Stimulated activated naive CD8-positive, alpha-beta T cell treated with anti-CD3 and anti-CD28 coated beads, Interleukin-15, amount 100 ng/mL, for 72 hours (primary cell): ENCODE data around the gene WNT7B.
A peak's percentile ranks its signal among the peaks of the same experiment; 100 is the strongest.
"Not testable (repeated sequence)": the region's sequence is repeated elsewhere in the genome, so short reads cannot be mapped to it uniquely, and the experiment has no call there.

Experiments
- ATAC-seq: fragments of 150-1000 bp; cut with Tn5 transposase; 2 replicates; pipeline ENCODE4 v1.10.0; 2021; ENCODE audit warnings: mild to moderate bottlenecking, moderate library complexity
- DNase-seq, 2 donors: peaks; one replicate each; pipeline ENCODE4 v3.0.0; 2021 to 2022
- H3K27ac Mint-ChIP-seq, 2 donors: one replicate each; pipeline ENCODE4 v1.8.0; 2022; ENCODE audit warnings: mild to moderate bottlenecking in 2 of 2, mixed read lengths in 2 of 2, moderate library complexity in 2 of 2
- H3K27me3 Mint-ChIP-seq: one replicate; pipeline ENCODE4 v1.8.0; 2022; ENCODE audit warnings: mixed read lengths
- H3K4me1 Mint-ChIP-seq: one replicate; pipeline ENCODE4 v1.8.0; 2022; ENCODE audit warnings: mild to moderate bottlenecking, mixed read lengths
- H3K4me3 Mint-ChIP-seq, 2 donors: one replicate each; pipeline ENCODE4 v1.8.0; 2022; ENCODE audit warnings: mild to moderate bottlenecking in 2 of 2, mixed read lengths in 2 of 2, moderate library complexity in 1 of 2
- H3K9me3 Mint-ChIP-seq, 2 donors: one replicate each; pipeline ENCODE4 v1.8.0; 2022; ENCODE audit warnings: mixed read lengths in 2 of 2

The WNT7B gene

DNA sequence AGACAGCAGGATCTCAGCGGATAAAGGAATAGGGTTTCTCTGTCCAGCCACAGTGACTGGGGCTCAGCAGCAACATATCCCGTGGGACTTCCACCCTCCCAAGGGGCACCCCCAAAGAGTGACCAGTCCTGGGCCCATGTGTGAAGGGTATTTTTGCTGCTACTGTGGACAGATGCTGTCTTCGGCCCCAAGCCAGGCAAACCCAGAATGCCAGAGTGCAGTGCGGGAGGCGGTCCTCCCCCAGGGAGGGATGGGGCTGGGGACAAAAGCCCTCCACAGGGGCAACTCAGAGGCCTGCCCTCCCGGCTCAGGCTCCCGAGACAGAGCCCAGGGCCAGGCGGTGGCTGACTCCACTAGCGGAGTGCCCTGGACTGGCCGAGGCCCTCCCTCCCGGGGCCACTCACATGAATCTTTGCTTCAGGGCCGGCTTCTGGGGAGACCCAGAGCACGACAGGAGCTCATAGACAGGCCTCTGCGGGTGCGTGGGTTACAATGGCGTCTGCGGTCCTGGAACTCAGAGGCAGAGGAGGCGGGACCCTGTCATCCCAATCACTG lies 34.7 kb upstream of the WNT7B start:
- H3K4me3 Mint-ChIP-seq = no peak overlapping the region
- DNase-seq = no peak
- H3K27ac Mint-ChIP-seq = no peak overlapping the region
- H3K27me3 Mint-ChIP-seq = no peaks in the 10 kb centered on the region
- H3K9me3 Mint-ChIP-seq = no peaks in the 10 kb centered on the region
- H3K4me1 Mint-ChIP-seq = peaks cover 31% of the 10 kb centered on the region
- no peak for ATAC-seq

DNA sequence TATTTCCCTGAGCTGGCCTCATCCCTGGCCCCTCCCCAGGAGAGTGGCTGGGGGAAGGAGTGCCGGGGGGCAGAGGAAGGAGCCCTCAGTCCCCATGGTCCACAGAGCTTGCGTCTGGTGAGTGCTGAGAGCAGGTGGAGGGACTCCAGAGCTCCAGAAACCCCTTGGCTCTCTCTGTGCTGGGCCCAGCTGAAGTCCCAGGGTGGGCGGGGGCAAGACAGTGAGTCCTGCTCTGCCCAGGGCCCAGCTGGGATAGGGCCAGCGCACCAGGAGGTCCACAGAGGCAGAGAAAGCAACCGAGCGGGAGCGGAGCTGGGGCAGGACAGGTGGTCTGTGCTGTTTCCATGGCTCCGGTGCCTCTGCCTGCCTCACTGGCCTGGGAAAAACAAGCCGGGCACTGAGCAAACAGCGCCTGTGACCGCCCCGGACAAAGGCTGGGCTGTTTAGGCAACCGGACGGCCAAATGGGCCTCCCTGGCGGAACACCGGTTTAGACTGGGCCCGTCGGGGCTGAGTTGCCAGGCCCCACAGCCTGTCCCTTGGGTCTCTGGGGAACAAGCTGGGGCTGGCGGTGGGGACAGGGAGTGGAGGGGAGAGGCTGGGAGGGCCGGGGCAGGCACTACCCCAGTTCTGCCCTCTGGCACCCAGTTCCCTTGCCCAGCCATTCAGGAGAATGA lies 34.1 kb upstream of the WNT7B start:
- no peaks in the 10 kb centered on the region for H3K9me3 Mint-ChIP-seq
- DNase-seq = no peak
- H3K27ac Mint-ChIP-seq = no peak overlapping the region
- H3K4me1 Mint-ChIP-seq = peaks cover 37% of the 10 kb centered on the region
- H3K4me3 Mint-ChIP-seq = no peak overlapping the region
- H3K27me3 Mint-ChIP-seq = no peaks in the 10 kb centered on the region
- no peak for ATAC-seq

DNA sequence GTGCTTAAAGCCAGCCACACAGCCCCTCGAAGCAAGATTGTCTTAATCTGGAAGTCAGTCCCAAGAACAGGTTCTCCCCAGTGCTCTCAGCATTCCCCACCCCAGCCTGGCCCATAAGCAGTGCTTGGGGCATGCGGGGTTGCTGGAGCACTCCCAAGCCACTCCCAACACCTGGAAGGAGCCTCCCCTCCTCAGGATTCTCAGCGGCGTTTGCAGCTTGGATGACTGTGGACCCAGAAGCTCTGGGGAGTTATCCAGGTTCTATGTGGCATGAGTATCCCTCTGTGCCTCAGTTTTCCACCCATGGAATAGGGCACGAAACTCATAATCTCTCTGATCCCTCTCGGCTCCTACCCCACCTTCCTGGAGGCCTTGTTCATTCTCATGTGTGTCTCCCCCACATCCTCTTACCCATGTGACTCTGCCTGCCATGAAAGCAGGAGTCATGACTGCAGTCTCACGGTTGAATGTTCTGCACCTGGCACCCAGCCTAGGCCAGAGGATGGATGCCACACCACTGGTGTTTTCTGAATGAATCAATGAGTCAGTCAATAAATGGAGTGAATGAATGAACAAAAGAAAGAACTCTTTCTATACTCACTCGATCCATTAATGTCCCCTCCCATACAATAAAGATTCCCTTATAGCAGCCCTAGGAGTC lies 33.4 kb upstream of the WNT7B start:
- Mint-ChIP-seq H3K4me1 (peaks cover 43% of the 10 kb centered on the region), H3K4me3 (no peak overlapping the region), H3K9me3 (no peaks in the 10 kb centered on the region), H3K27ac (no peak overlapping the region), H3K27me3 (no peaks in the 10 kb centered on the region)
- no peak for DNase-seq
- ATAC-seq = no peak

DNA sequence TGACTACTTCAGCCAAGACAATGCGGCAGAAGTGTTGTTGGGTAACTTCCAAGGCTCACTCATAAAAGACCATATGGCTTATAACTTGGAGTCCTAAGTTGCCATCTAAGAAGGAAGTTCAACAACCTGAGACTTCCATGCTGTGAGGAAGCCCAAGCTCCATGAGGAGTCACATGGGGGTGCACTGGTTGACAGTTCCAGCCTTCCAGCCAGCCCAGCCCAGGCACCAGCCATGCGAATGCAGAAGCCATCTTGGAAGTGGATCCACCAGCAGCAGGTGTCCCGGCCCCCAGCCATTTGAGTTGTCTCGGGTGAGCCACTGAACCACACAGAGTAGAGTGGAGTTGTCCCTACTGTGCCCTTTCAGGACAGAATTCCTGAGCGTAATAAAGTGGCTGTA lies 32.8 kb upstream of the WNT7B start:
- DNase-seq (no peak), ATAC-seq (no peak)
- H3K4me3 Mint-ChIP-seq = no peak overlapping the region
- H3K4me1 Mint-ChIP-seq = peaks cover 43% of the 10 kb centered on the region
- H3K27ac Mint-ChIP-seq = no peak overlapping the region
- no peaks in the 10 kb centered on the region for H3K27me3 Mint-ChIP-seq
- no peaks in the 10 kb centered on the region for H3K9me3 Mint-ChIP-seq

DNA sequence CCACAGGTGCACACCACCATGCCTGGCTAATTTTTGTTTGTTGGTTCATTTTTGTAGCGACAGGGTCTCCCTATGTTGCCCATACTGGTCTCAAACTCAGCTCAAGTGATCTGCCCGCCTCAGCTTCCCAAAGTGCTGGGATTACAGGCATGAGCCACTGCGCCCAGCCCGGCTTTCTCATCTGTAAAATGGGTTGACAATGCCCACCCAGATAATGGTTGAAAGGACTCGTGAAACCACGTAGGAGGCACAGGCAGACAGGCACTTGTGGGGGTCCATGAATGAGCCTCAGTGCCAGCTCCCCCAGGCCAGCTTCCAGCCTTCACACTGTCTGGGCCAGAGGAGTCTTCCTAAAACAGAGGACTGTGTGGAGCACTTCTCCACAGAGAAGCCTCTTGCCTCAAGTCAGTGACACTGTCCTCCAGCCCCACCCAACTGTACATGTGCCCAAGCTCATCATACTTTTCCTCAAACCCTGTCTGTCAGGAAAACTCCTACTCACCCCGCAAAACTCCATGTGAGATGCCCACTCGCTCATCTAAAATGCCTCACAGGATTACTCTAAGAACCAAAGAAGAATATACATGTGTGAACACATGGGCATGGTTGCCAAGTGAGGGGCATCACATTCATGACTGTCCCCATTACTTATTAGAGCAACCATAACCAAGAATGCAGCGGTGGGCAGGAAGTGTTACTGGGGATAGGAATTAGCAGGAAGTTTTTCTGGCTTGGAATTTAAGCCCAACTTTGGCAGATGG lies 32.1 kb upstream of the WNT7B start:
- Mint-ChIP-seq H3K27me3 (no peaks in the 10 kb centered on the region), H3K27ac (no peak overlapping the region), H3K9me3 (no peaks in the 10 kb centered on the region), H3K4me1 (peaks cover 43% of the 10 kb centered on the region), H3K4me3 (no peak overlapping the region)
- ATAC-seq (no peak), DNase-seq (no peak)

DNA sequence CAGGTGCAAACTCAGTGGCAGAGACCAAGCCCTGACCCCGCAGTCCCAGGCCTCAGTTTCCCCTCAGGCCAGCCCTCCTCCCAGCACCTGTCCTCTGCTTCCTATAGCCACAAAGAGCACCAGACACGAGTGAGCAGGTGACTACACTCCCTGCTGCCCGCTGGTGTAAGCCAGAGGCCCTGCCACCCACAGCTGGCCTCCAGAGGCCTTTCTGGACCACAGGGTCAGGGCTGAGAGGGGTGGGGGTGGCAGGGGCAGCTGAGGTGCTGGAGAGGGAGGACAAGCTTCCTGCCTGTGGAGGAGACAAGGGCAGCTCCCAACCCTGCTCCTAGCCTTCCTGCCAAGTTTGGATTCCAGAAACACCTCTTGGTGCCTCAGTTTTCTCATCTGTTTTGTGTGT lies 31.3 kb upstream of the WNT7B start:
- H3K27me3 Mint-ChIP-seq = no peaks in the 10 kb centered on the region
- no peak for DNase-seq
- H3K4me1 Mint-ChIP-seq = peaks cover 47% of the 10 kb centered on the region
- no peak overlapping the region for H3K27ac Mint-ChIP-seq
- no peak overlapping the region for H3K4me3 Mint-ChIP-seq
- H3K9me3 Mint-ChIP-seq = no peaks in the 10 kb centered on the region
- no peak for ATAC-seq

DNA sequence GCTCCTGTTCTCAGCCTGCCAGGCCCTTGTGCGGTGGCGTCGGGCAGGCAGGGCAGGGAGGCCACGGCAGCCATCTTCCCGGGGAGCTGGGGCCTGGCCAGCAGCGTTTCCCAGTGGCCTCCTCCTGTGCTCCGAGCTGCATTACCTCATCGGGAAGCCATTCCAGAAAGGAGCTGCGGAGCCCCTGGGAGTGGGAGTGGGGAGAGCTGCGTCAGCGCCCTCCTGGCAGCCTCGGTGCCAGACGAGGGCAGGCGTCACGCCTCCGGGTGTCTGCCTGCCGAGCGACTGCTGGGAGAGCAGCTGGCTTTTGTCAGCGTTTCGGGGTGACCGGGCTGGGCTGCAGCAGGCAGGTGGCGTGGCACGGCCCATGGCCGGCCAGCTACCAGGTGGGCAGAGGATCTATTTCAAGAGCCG lies 30.9 kb upstream of the WNT7B start:
- ATAC-seq = no peak
- Mint-ChIP-seq H3K27ac (no peak overlapping the region), H3K4me1 (peaks cover 43% of the 10 kb centered on the region), H3K9me3 (no peaks in the 10 kb centered on the region), H3K27me3 (no peaks in the 10 kb centered on the region), H3K4me3 (no peak overlapping the region)
- no peak for DNase-seq

DNA sequence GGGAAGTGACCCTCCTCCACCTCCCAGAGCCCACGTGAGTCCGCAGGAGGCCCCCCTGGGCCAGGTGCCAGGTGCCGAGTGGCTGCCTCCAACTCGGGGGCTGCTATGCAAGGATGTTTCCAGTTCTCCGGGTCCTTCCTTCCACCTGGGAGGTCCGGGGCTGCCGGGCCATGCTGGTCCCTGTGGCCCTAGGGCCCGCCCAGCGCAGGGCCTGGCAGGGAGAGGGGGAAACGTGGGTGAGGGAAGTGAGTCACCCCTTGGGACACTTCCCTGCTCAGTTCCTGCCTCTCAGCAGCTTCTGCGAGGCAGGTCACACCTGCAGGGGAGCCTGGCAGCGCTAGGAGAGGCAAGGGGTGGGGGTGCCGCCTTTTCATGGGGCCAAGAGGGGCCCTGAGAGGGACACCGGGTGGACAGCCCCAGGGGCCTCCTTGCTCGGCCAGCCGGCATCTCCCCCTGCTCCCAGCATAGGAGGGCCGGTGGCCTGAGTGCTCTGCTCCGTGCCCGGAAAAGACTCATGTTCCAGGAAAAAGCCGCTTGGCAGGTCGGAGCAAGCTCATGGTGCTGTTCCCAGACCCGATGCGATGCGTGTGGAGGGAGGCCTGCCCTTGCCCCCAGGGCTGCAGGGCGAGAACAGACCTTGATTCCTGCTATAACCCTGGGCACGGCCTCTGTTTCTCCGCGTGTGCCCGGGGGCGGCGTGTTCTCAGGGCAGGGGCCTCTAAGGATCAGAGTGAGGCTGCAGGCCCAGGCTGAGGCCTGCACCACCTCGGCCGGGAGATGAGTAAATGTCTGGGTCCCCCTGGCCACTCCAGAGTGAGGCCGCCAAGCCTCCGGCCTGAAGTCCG lies 30.3 kb upstream of the WNT7B start:
- DNase-seq = no peak
- Mint-ChIP-seq H3K4me3 (no peak overlapping the region), H3K9me3 (no peaks in the 10 kb centered on the region), H3K27ac (no peak overlapping the region), H3K4me1 (peaks cover 42% of the 10 kb centered on the region), H3K27me3 (no peaks in the 10 kb centered on the region)
- no peak for ATAC-seq

DNA sequence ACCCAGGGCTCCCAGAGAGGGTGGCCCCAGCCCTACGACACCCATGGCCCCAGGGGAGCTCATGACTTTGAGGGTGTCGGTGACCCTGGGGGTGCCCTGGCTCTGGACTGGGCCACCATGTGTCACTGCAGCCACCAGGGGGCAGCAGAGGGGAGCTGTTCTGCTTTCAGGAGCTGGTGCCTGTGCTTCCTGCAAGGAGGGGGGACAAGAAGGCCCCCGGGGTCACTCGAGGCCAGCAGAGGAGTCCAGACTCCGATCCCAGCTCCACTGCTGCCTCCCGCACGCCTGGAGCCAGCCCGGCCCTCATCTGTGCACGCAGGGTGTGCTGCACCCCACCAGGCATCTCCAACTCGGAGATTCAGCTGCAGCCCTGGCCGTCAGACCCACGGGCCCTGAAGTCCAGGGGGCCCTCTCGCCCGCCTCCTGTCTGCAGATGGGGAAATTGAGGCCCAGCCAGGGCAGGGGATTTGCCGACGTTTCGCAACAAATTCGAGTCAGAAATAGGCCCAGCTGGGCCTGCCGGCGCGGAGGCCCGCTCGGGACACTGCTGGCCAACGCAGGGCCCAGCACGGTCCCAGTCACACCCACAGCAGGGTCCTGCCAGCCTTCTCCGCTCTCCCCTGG lies 29.5 kb upstream of the WNT7B start:
- ATAC-seq (peak; percentile 82), DNase-seq (peak; percentile 84)
- H3K27me3 Mint-ChIP-seq = no peaks in the 10 kb centered on the region
- H3K4me3 Mint-ChIP-seq = peak overlapping the region; percentile 9 to 57
- H3K4me1 Mint-ChIP-seq = peaks cover 44% of the 10 kb centered on the region
- peak overlapping the region in 1 of 2 donors; percentile 71 for H3K27ac Mint-ChIP-seq
- no peaks in the 10 kb centered on the region for H3K9me3 Mint-ChIP-seq

DNA sequence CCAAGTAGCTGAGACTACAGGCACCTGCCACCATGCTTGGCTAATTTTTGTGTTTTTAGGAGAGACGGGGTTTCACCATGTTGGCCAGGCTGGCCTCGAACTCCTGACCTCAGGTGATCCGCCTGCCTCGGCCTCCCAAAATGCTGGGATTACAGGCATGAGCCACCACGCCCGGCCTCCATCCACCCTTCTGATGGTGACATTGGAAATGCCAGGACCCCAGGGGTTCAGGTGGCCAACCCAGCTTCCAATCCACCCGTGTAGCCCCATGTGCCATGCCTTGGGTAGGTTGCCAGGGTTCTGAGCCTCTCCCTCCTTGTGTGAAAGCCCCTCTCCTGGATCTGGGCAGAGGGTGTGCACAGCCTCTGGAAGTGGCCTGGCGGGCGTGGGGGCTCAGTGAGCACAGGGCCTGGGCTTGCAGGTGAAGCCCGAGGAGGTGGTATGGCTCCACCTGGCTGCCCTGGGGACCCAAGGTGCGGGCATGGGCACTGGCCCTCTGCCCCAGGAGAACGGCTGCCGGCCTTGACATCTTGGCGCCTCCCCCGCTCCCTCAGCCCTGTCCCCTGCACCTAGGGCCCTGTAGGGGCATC lies 28.2 kb upstream of the WNT7B start:
- H3K27ac Mint-ChIP-seq, H3K9me3 Mint-ChIP-seq, ATAC-seq, DNase-seq, H3K27me3 Mint-ChIP-seq: not testable (repeated sequence)
- Mint-ChIP-seq H3K4me1 (peaks cover 47% of the 10 kb centered on the region), H3K4me3 (peak overlapping the region in 1 of 2 donors; percentile 74)

DNA sequence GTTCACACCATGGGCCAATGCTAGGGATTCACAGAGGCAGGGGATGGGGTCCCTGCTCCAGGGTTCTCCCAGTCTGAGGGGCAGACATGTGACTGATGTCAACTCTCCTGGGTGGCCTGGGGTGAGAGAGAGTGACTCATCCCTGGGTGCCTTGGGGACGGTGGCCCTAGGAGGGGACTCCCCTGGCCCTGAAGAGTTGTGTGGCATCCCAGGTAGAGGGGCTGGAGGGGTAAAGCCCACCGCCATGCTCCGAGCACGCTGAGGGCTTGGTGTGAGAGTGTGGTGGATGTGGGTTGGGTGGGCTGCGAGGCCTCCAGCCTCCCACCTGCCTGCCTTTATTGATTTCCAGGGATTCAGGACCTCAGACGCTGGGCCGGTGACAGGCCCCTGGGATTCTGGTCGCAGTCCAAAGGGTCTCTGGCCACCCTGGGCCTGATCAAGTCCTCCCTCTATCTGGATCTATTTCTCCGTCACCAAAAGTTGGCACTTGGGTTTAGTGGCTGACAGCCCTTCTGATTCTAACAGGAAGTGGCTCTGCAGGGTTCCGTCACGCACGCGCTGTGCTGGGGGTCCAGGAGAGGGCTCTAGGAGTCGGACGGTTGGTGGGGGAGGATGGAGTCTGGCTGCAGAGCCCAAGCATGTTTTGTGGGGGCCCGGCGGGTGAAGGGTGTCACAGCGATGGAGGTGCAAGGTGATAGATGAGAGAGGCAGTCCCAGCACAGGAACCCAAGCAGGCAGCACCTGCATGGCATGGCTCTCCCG lies 27.3 kb upstream of the WNT7B start:
- H3K27me3 Mint-ChIP-seq = no peaks in the 10 kb centered on the region
- DNase-seq (no peak), ATAC-seq (peak; percentile 57)
- no peaks in the 10 kb centered on the region for H3K9me3 Mint-ChIP-seq
- H3K27ac Mint-ChIP-seq = peak overlapping the region; percentile 43 to 50
- H3K4me3 Mint-ChIP-seq = peak overlapping the region; percentile 40 to 74
- peaks cover 47% of the 10 kb centered on the region for H3K4me1 Mint-ChIP-seq

DNA sequence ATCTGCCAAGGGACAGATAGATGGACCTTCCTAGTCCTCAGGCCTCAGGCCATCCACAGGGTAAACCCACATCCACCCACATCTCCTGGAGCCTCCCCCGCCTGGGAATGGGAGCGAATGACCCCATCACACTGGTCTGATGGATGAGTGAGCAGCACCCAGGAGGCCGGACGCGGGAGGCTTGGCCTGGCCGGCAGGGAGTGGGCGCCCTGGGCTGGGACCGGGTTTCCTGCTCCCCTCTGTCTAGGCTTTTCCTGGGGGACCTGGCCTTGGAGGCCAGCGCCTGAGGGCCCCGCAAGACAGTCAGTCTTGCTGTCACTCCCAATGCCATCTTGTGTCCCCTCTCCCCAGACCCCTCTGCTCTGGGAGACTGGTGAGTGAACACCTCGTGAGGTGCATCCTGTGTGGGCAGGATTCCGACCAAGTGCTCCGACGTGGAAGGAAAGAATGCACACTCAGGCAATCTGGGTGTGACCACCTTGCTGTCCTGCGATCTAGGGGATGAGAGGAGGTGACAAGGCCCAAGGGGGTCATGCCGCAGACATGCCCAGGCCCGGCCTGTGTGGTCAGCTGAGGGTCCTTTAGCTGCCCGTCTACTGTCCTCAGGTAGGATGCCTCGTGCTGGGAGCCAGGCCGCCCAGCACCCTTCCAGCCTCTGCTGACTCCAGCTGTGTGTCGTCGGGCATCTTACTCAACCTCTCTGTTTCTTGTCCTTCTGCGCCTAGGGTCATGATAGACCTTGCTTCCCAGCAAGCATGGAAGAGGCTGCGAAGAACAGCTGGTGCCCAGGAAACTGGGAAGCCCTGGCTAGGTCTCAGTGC lies 26.5 kb upstream of the WNT7B start:
- no peak for DNase-seq
- ATAC-seq = no peak
- H3K4me3 Mint-ChIP-seq = peak overlapping the region in 1 of 2 donors; percentile 74
- peak overlapping the region in 1 of 2 donors; percentile 43 for H3K27ac Mint-ChIP-seq
- no peaks in the 10 kb centered on the region for H3K9me3 Mint-ChIP-seq
- peaks cover 47% of the 10 kb centered on the region for H3K4me1 Mint-ChIP-seq
- H3K27me3 Mint-ChIP-seq = no peaks in the 10 kb centered on the region

DNA sequence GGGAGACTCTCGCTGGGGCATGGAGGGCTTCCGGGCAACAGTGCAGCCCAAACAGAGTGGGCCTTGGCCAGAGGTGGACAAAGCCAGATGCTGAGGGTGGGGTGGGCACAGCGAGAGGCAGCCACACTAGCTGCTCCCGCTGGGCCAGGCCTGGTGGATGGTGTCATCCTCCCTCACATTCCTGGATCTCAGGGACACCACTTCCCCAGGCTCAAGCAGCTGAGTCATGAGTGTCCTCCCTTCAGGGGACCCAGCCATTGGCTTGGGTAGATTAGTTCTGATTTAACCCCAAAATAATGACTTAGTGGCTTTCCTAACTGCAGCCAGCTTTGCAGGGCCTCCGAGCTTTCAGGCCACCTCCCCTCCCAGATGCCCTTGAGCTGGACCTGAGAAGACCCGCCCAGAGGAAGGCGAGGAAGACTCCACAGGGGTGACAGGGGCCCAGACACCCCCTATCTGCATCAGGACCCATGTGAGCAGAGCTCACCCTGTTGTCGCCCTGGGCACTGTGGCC lies 25.9 kb upstream of the WNT7B start:
- peaks cover 47% of the 10 kb centered on the region for H3K4me1 Mint-ChIP-seq
- DNase-seq = no peak
- H3K27ac Mint-ChIP-seq = no peak overlapping the region
- ATAC-seq = no peak
- no peak overlapping the region for H3K4me3 Mint-ChIP-seq
- H3K9me3 Mint-ChIP-seq = no peaks in the 10 kb centered on the region
- no peaks in the 10 kb centered on the region for H3K27me3 Mint-ChIP-seq
